ENCODE measurements around the gene KIAA1549.

- TF ChIP-seq RXRA (IDR thresholded peaks at IDR 0.05; ENCODE audit: insufficient read depth, low read depth, low read length) (no peak), ASH2L (IDR thresholded peaks at IDR 0.05; ENCODE audit: low read length) (no peak), CTCF (IDR thresholded peaks at IDR 0.05; ENCODE audit: control extremely low read depth in 1 of 3, insufficient read depth in 1 of 3, low read depth in 1 of 3, low read length in 3 of 3) (no peak), POLR2A (IDR thresholded peaks at IDR 0.05; ENCODE audit: control extremely low read depth in 1 of 2, low read depth in 2 of 2, low read length in 2 of 2) (no peak), TBP (IDR thresholded peaks at IDR 0.05; ENCODE audit: low read depth, low read length) (no peak), POLR2AphosphoS5 (IDR thresholded peaks at IDR 0.05; ENCODE audit: low read depth, low read length) (no peak), RBBP5 (IDR thresholded peaks at IDR 0.05; ENCODE audit: borderline replicate concordance, low read depth, low read length) (no peak), EZH2 (IDR thresholded peaks at IDR 0.05; ENCODE audit: low read depth, low read length, severe bottlenecking) (no peak), SRF (IDR thresholded peaks at IDR 0.05; ENCODE audit: low read depth, low read length) (no peak), CHD2 (IDR thresholded peaks at IDR 0.05; ENCODE audit: low read length) (no peak), ZNF274 (IDR thresholded peaks at IDR 0.05; ENCODE audit: borderline replicate concordance, extremely low read depth, low read length) (no peak), MAFK (IDR thresholded peaks at IDR 0.05; ENCODE audit: low read depth, low read length) (no peak), BRCA1 (IDR thresholded peaks at IDR 0.05; ENCODE audit: low read depth, low read length) (no peak), ATF3 (IDR thresholded peaks at IDR 0.05; ENCODE audit: insufficient read depth, low read depth, low read length) (no peak)
Measured at GRCh38 chr7:138868711-138869110, 112.5 kb downstream of the KIAA1549 start.

All from H1 (cell line).